ENCODE results near the gene RAB7B. TPM values are rescaled to one million over a fixed set of nuclear protein-coding genes. Genes with fewer than 3 reads are reported as not detected.

Gene RAB7B
- total RNA-seq, 3 donors from 2014 or later (not counting 1 experiment from before 2014, with no cell fraction given) = 0.19 TPM; not detected in 2

DNA sequence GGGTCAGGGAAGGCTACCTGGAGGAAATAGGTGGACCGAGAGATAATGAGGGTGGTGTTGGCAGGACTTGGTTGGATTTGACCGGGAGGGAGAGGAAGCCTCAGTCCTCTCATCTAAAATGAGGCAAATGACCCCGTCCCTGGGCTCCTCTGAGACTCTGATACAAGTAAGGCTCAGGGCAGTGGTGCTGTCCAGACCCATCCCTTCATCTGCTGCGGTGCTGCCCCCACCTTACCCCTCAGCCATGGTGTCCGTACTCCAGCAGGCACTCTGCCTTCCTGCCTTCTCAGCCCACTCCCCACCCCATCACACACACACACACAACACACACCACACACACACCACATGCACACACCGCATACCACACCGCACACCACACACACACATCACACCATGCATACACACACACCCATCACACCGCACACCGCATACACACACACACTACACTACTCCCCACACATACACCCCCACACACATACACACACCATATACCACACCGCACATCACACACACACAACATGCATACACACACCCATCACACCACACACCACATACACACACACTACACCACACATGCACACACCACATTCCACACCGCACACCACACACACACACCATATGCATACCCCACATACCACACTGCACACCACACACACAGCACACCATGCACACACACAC is 30.6 kb downstream of the RAB7B start:
- Histone ChIP-seq H3K4me1 (ENCODE audit: control insufficient read depth, insufficient read depth, low read length) (no peaks in the 10 kb centered on the region), H3K36me3 (ENCODE audit: control insufficient read depth, insufficient read depth, low read length) (no peaks in the 10 kb centered on the region), H3K4me3 (ENCODE audit: low read length) (no peak overlapping the region), H3K27ac (ENCODE audit: low read length) (no peak overlapping the region), H3K27me3 (ENCODE audit: control insufficient read depth, insufficient read depth, low read length) (no peaks in the 10 kb centered on the region), H3K9me3 (ENCODE audit: control insufficient read depth, insufficient read depth, low read length) (no peaks in the 10 kb centered on the region)
- Mint-ChIP-seq H3K4me1 (peaks cover 0 to 6% of the 10 kb centered on the region in 2 donors), H3K9me3 (no peaks in the 10 kb centered on the region), H3K4me3 (no peak overlapping the region), H3K27ac (no peak overlapping the region), H3K27me3 (ENCODE audit: low read depth in 2 of 2) (peaks cover 0 to 2% of the 10 kb centered on the region in 2 donors), H3K36me3 (no peaks in the 10 kb centered on the region)
- 89% methylated on average over 11 of the region's 11 CpGs for WGBS (ENCODE audit: insufficient coverage)
- ATAC-seq = peak in 1 of 3 donors; percentile 30
- intact Hi-C loops (cut with micrococcal nuclease) = no loop called here
- no peak for DNase-seq
- TF ChIP-seq, protein P1, sequence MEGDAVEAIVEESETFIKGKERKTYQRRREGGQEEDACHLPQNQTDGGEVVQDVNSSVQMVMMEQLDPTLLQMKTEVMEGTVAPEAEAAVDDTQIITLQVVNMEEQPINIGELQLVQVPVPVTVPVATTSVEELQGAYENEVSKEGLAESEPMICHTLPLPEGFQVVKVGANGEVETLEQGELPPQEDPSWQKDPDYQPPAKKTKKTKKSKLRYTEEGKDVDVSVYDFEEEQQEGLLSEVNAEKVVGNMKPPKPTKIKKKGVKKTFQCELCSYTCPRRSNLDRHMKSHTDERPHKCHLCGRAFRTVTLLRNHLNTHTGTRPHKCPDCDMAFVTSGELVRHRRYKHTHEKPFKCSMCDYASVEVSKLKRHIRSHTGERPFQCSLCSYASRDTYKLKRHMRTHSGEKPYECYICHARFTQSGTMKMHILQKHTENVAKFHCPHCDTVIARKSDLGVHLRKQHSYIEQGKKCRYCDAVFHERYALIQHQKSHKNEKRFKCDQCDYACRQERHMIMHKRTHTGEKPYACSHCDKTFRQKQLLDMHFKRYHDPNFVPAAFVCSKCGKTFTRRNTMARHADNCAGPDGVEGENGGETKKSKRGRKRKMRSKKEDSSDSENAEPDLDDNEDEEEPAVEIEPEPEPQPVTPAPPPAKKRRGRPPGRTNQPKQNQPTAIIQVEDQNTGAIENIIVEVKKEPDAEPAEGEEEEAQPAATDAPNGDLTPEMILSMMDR (IDR thresholded peaks at IDR 0.05) = no peak

DNA sequence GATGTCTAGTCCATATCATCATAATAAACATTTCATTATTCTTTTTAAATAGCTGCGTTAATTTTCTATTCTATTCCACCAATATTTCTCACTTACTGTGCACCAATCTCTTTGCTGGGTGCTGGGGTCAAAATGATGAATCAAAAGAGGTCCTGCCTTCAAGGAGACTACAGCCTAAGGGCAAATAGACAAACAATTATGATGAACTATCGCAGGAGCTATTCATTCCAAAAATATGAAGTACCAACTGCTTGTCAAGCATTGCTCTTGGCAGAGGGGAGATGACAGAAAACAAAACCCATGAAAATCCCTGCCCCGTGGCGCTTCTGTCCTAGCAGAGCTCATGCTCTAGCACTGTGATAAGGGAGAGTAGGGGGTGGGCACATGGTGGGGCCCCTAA is 31.1 kb downstream of the RAB7B start:
- TF ChIP-seq, protein P1 (IDR thresholded peaks at IDR 0.05) = no peak

DNA sequence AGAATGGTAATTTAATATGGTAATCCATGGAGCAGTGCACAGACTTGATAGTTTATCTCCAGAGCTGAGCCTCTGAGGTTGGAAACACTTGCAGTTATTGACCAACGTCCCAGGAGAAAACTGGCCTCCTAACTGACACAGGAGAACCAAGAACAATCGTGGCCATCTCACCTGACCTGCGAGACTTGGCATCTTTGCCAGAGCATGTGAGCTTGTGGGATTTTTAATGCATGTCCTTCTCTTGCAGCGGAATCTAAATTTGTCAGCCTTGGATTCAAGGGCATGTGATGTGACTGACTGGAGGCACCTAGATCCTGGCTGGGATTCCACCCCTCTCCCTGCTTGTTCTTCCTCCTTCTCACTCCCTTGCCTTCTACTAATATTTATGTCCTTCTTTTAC is 32.1 kb downstream of the RAB7B start:
- Histone ChIP-seq H3K4me3 (ENCODE audit: low read length) (no peak overlapping the region), H3K27ac (ENCODE audit: low read length) (no peak overlapping the region), H3K36me3 (ENCODE audit: control insufficient read depth, insufficient read depth, low read length) (no peaks in the 10 kb centered on the region), H3K9me3 (ENCODE audit: control insufficient read depth, insufficient read depth, low read length) (no peaks in the 10 kb centered on the region), H3K27me3 (ENCODE audit: control insufficient read depth, insufficient read depth, low read length) (no peaks in the 10 kb centered on the region), H3K4me1 (ENCODE audit: control insufficient read depth, insufficient read depth, low read length) (no peaks in the 10 kb centered on the region)
- WGBS (ENCODE audit: insufficient coverage) = 82% methylated on average over 4 of the region's 4 CpGs
- ATAC-seq = no peak
- H3K4me3 Mint-ChIP-seq = no peak overlapping the region
- intact Hi-C loops (cut with micrococcal nuclease) = no loop called here
- H3K36me3 Mint-ChIP-seq = no peaks in the 10 kb centered on the region
- DNase-seq = no peak
- TF ChIP-seq, protein P1 (IDR thresholded peaks at IDR 0.05) = no peak
- peaks cover 0 to 2% of the 10 kb centered on the region in 2 donors for H3K27me3 Mint-ChIP-seq (ENCODE audit: low read depth in 2 of 2)
- no peak overlapping the region for H3K27ac Mint-ChIP-seq
- H3K4me1 Mint-ChIP-seq = peaks cover 0 to 6% of the 10 kb centered on the region in 2 donors
- H3K9me3 Mint-ChIP-seq = no peaks in the 10 kb centered on the region

More for the DNA sequence above, 31.1 kb downstream of the RAB7B start:
- ATAC-seq (no peak), DNase-seq (no peak)
- Histone ChIP-seq H3K27me3 (ENCODE audit: control insufficient read depth, insufficient read depth, low read length) (no peaks in the 10 kb centered on the region), H3K36me3 (ENCODE audit: control insufficient read depth, insufficient read depth, low read length) (no peaks in the 10 kb centered on the region), H3K27ac (ENCODE audit: low read length) (no peak overlapping the region), H3K4me1 (ENCODE audit: control insufficient read depth, insufficient read depth, low read length) (no peaks in the 10 kb centered on the region), H3K4me3 (ENCODE audit: low read length) (no peak overlapping the region), H3K9me3 (ENCODE audit: control insufficient read depth, insufficient read depth, low read length) (no peaks in the 10 kb centered on the region)
- Mint-ChIP-seq H3K27ac (no peak overlapping the region), H3K4me3 (no peak overlapping the region), H3K36me3 (no peaks in the 10 kb centered on the region), H3K9me3 (no peaks in the 10 kb centered on the region), H3K27me3 (ENCODE audit: low read depth in 2 of 2) (peaks cover 0 to 2% of the 10 kb centered on the region in 2 donors), H3K4me1 (peaks cover 0 to 6% of the 10 kb centered on the region in 2 donors)
- 81% methylated on average over 4 of the region's 4 CpGs for WGBS (ENCODE audit: insufficient coverage)
- intact Hi-C loops (cut with micrococcal nuclease) = no loop called here

DNA sequence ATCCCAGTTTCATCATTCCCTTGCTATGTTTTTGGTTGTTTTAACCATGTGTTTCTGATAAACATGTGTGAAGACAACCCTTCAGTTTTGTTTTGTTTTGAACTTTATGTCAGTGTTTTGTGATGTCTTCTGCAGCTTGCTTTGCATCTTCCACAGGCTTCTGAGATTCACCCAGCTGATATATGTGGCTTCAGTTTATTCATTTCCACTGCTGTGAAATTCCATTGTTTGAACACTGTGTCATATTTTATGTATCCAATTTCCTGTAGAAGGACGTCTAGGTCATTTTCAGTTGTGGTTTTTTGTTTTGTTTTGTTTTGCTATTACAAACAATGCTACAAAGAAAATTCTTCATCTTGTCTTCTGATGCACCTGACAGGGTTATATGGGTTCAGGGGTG is 32.7 kb downstream of the RAB7B start:
- Mint-ChIP-seq H3K4me3 (no peak overlapping the region), H3K9me3 (no peaks in the 10 kb centered on the region), H3K36me3 (no peaks in the 10 kb centered on the region), H3K27ac (no peak overlapping the region), H3K27me3 (ENCODE audit: low read depth in 2 of 2) (peaks cover 0 to 2% of the 10 kb centered on the region in 2 donors), H3K4me1 (peaks cover 0 to 6% of the 10 kb centered on the region in 2 donors)
- WGBS (ENCODE audit: insufficient coverage) = no CpG with 5 or more reads among the region's 1 CpG
- Histone ChIP-seq H3K27me3 (ENCODE audit: control insufficient read depth, insufficient read depth, low read length) (no peaks in the 10 kb centered on the region), H3K27ac (ENCODE audit: low read length) (no peak overlapping the region), H3K9me3 (ENCODE audit: control insufficient read depth, insufficient read depth, low read length) (no peaks in the 10 kb centered on the region), H3K4me3 (ENCODE audit: low read length) (no peak overlapping the region), H3K36me3 (ENCODE audit: control insufficient read depth, insufficient read depth, low read length) (no peaks in the 10 kb centered on the region), H3K4me1 (ENCODE audit: control insufficient read depth, insufficient read depth, low read length) (no peaks in the 10 kb centered on the region)
- no peak for ATAC-seq
- DNase-seq = no peak
- TF ChIP-seq, protein P1 (IDR thresholded peaks at IDR 0.05) = no peak
- intact Hi-C loops (cut with micrococcal nuclease) = no loop called here

All from natural killer cell (primary cell).